Spleen (tissue), 11 donors: Measurements from ENCODE around the gene CLEC16A. TPM values are rescaled to one million over a fixed set of nuclear protein-coding genes. Genes with fewer than 3 reads are reported as not detected.

ENCODE experiments used
- DNase-seq: peaks from one replicate; pipeline ENCODE4 v3.0.0-alpha.2; 2020
- H3K27ac ChIP-seq, 8 donors: fragments of 200-600 bp; sonication (generic) in 7 of 8; 1 replicate in 4 of 8; 2 replicates in 4 of 8; pipeline versions ENCODE4 v1.5.0 to v1.8.0; 2016 to 2021; ENCODE audit warnings: inconsistent platforms in 4 of 8, mild to moderate bottlenecking in 4 of 8, moderate library complexity in 1 of 8
- H3K27me3 ChIP-seq, 7 donors: fragments of 200-600 bp; sonication (generic) in 6 of 7; replicated peaks in 1 of 7; 1 replicate in 4 of 7; 2 replicates in 3 of 7; pipeline versions ENCODE4 v1.5.0 to v1.8.0; 2016 to 2021; ENCODE audit warnings: inconsistent platforms in 3 of 7, mild to moderate bottlenecking in 1 of 7
- H3K36me3 ChIP-seq, 6 donors: fragments of 200-600 bp; sonication (generic) in 5 of 6; 1 replicate in 4 of 6; 2 replicates in 2 of 6; pipeline versions ENCODE4 v1.5.0 to v1.8.0; 2016 to 2021; ENCODE audit warnings: inconsistent platforms in 2 of 6
- H3K4me1 ChIP-seq, 6 donors: fragments of 200-600 bp; sonication (generic) in 5 of 6; 1 replicate in 3 of 6; 2 replicates in 3 of 6; pipeline versions ENCODE4 v1.5.0 to v1.8.0; 2016 to 2021; ENCODE audit warnings: inconsistent platforms in 3 of 6
- H3K4me3 ChIP-seq, 8 donors: fragments of 200-600 bp; sonication (generic) in 7 of 8; 1 replicate in 4 of 8; 2 replicates in 4 of 8; pipeline versions ENCODE4 v1.5.0 to v1.8.0; 2016 to 2021; ENCODE audit warnings: inconsistent platforms in 4 of 8, mild to moderate bottlenecking in 4 of 8, moderate library complexity in 2 of 8
- H3K9me3 ChIP-seq, 8 donors: fragments of 200-600 bp; sonication (generic) in 7 of 8; 1 replicate in 4 of 8; 2 replicates in 4 of 8; pipeline versions ENCODE4 v1.5.0 to v1.8.0; 2016 to 2021; ENCODE audit warnings: inconsistent platforms in 4 of 8
- POLR2A ChIP-seq, 3 donors: fragments of 450-650 bp; IDR thresholded peaks; one replicate each; pipeline ENCODE4 v1.5.1; 2017; ENCODE audit warnings: antibody characterized with exemption in 3 of 3, mild to moderate bottlenecking in 1 of 3
- POLR2AphosphoS5 ChIP-seq, 3 donors: sonication (generic); formaldehyde crosslinking; IDR thresholded peaks; one replicate each; pipeline ENCODE4 v1.5.1; 2017; ENCODE audit warnings: antibody characterized with exemption in 3 of 3
- WGBS, 5 donors: extraction: QIAGEN DNeasy Blood & Tissue Kit in 3 of 5; methylation state at CpG; one replicate each; pipeline versions ENCODE4 v1.1.5 to v1.1.7; 2013 to 2018; 5-methylcytosine and 5-hydroxymethylcytosine counted together
- intact Hi-C: fragments of 100-400 bp; cut with DNase I; formaldehyde crosslinking; loops from one replicate; pipeline ENCODE4 v1.15.0; 2023; ENCODE audit warnings: low total_unique reads
- polyA plus RNA-seq, 3 donors: library from polyadenylated mRNA; stranded (reverse); fragments of 200-250 nt; gene quantifications; one replicate each; pipeline ENCODE4 v1.2.1, GENCODE V29; 2013
- total RNA-seq, 7 donors: library from RNA; depleted of rRNA in 3 of 7; stranded (reverse); fragments of >200 nt in 3 of 7; fragmentation: NEBNext Ultra II Directional in 4 of 7; extraction: Animal tissue kit (Norgen Biotek cat#: 25700) in 4 of 7; gene quantifications; one replicate each; pipeline versions ENCODE4 v1.1.0 to v1.2.1, GENCODE V29; 2016 to 2021
- TF ChIP-seq, protein P1 (sequence below), 11 experiments: fragments of 200-600 bp in 7 of 11; fragments of 450-650 bp in 4 of 11; sonication (generic) in 4 of 11; IDR thresholded peaks in 8 of 11; conservative IDR thresholded peaks in 3 of 11; 1 replicate in 7 of 11; 2 replicates in 4 of 11; pipeline versions ENCODE4 v1.4.0 to v1.8.0; 2016 to 2021; ENCODE audit warnings: antibody characterized with exemption in 11 of 11, inconsistent platforms in 4 of 11, mild to moderate bottlenecking in 1 of 11
- donor health status: healthy with polysubstance abuse.
- donor health status: DM: no; HTN: no; CAD: no; lungs with moderate emphysema.
- donor health status: DM: no; HTN: no; CAD: no.
- donor health status: Bipolar disorder and iron deficiency.
- donor health status: healthy.
- donor health status: DM: no; HTN: no; CAD: no.
- donor health status: DM: yes; HTN: yes; CAD: no.

The CLEC16A gene
- total and polyA plus RNA-seq, 10 donors = 7.3 to 54.6 (median 35.1) TPM

DNA sequence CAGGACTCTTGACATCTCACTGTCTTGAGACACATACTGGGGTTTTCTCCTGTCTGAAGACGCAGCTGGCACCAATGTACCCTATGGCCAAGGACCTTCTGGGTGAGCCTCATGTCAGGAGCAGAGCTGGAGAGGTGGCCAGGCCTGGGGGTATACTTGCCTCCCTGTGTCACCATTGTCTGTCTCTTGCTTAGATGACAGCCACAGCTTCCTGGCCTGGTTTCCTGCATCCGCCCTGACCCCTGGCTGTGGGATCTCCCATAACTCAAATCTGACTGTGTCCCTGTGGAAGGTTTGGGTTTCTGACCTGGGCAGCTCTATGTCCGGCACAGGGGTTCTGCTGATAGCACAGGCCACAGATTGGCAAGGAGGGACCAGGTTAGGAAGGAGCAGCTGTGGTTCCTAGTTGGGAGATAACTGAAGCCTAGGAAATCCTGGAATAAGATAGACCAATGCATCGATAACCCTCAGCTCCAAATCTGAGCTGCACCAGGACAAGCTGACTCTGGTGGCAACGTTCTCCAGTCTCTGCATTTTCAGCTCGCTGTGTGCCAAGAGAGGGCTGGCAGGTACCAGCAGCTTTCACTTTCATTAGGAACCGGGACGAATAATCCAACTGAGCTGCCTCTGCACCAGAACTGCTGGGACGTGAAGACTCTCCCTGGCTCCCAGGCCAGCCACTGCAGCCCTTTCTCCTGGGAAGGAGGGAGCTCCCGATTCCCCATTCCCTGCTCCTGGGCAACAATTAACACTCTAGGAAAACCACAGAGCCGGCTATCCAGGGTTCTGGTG lies 7.1 kb upstream of the CLEC16A start:
- peak overlapping the region; percentile 46 to 92 (median 80) for H3K27ac ChIP-seq
- peaks cover 72 to 94% (median 89%) of the 10 kb centered on the region in 6 donors for H3K4me1 ChIP-seq
- H3K4me3 ChIP-seq = peak overlapping the region in 6 of 8 donors; percentile 3 to 93 (median 50)
- H3K27me3 ChIP-seq = no peaks in the 10 kb centered on the region
- WGBS, 5 donors = 23 to 35% (median 31%) methylated on average over 6 to 11 of the region's 11 CpGs
- DNase-seq = peak; percentile 74
- no peaks in the 10 kb centered on the region for H3K9me3 ChIP-seq
- TF ChIP-seq, protein P1, sequence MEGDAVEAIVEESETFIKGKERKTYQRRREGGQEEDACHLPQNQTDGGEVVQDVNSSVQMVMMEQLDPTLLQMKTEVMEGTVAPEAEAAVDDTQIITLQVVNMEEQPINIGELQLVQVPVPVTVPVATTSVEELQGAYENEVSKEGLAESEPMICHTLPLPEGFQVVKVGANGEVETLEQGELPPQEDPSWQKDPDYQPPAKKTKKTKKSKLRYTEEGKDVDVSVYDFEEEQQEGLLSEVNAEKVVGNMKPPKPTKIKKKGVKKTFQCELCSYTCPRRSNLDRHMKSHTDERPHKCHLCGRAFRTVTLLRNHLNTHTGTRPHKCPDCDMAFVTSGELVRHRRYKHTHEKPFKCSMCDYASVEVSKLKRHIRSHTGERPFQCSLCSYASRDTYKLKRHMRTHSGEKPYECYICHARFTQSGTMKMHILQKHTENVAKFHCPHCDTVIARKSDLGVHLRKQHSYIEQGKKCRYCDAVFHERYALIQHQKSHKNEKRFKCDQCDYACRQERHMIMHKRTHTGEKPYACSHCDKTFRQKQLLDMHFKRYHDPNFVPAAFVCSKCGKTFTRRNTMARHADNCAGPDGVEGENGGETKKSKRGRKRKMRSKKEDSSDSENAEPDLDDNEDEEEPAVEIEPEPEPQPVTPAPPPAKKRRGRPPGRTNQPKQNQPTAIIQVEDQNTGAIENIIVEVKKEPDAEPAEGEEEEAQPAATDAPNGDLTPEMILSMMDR (IDR thresholded peaks at IDR 0.05 in 8 of 11, conservative IDR thresholded peaks at IDR 0.05 in 3 of 11) = no peak
- no peak for TF ChIP-seq POLR2A (IDR thresholded peaks at IDR 0.05)
- peak in 2 of 3 donors; percentile 50 to 54 for TF ChIP-seq POLR2AphosphoS5 (IDR thresholded peaks at IDR 0.05)
- intact Hi-C loops = no loop called here
- H3K36me3 ChIP-seq = peaks cover 0 to 27% (median 2%) of the 10 kb centered on the region in 6 donors

DNA sequence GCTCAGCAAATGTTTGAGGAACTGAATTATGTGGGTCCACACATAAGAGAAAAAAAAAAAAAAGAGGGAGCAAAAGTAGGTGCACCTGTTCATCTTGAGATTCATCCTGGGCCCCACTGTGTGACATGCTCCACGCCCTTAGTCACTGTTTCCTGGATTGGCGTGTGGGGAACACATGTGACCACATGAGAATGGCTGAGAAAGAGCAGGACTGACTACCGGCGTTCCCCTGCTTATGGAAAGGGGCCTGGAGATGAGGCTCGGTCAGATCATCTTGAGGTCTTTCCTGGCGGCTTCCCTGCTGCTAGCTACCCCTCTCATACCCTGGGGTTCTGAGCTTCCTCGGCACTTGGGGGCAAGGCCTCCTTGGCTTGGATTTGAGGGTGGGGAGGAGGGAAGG lies 6.0 kb upstream of the CLEC16A start:
- intact Hi-C loops = no loop called here
- Histone ChIP-seq H3K9me3 (no peaks in the 10 kb centered on the region), H3K27me3 (no peaks in the 10 kb centered on the region), H3K4me1 (peaks cover 78 to 94% (median 92%) of the 10 kb centered on the region in 6 donors), H3K4me3 (peak overlapping the region in 3 of 8 donors; percentile 80 to 93 (median 92)), H3K36me3 (peaks cover 0 to 19% (median 2%) of the 10 kb centered on the region in 6 donors), H3K27ac (peak overlapping the region in 6 of 8 donors; percentile 46 to 92 (median 86))
- WGBS, 5 donors = 17 to 33% (median 20%) methylated on average over 4 to 7 of the region's 7 CpGs
- peak; percentile 39 for DNase-seq
- TF ChIP-seq, protein P1 (IDR thresholded peaks at IDR 0.05 in 8 of 11, conservative IDR thresholded peaks at IDR 0.05 in 3 of 11) = no peak
- TF ChIP-seq POLR2AphosphoS5 (IDR thresholded peaks at IDR 0.05) = peak; percentile 29 to 49 (median 44)
- TF ChIP-seq POLR2A (IDR thresholded peaks at IDR 0.05) = no peak

DNA sequence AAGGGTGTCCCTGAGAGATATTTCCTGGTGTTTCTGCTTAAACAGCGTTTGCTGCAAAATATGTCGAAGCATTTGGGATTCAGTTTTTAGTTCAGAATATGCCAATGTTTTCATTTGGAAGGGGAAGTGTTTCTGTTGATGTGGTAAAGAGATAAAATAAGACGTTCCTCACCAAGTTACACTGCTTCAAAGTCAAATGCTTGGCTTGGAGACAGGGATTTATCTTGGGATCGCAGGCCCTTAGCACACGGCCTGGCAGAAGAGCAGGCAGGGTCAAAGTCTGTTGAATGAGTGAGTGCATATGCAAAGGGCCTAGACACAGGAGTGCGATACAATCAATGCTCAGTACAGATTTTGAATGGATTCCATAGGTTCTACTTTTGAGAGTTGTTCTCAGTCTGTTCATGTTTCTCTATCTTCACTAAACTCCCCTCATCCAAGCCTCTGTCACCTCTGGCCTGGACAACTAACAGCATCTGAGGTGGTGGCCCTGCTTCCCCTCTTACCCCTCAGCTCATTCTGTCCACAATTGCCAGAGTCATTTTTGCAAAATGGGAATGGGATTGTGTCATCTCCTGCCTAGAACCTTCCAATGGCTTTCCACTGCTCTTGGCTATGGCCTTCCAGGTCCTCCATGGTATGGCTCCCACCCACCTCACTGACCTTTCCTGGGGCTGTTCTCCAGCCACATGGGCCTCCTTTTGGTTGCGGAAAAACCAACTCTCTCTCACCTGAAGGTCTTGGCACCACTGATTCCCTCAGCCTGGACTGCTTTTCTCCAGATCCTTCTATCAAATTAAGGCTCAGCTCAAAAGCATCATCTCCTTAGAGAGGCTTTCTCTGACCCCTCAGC lies 5.3 kb upstream of the CLEC16A start:
- H3K9me3 ChIP-seq = no peaks in the 10 kb centered on the region
- H3K27ac ChIP-seq = peak overlapping the region in 7 of 8 donors; percentile 10 to 92 (median 85)
- peaks cover 0 to 12% (median 0%) of the 10 kb centered on the region in 6 donors for H3K36me3 ChIP-seq
- H3K4me3 ChIP-seq = peak overlapping the region in 3 of 8 donors; percentile 80 to 93 (median 92)
- intact Hi-C loops = no loop called here
- DNase-seq = no peak
- H3K4me1 ChIP-seq = peaks cover 75 to 94% (median 92%) of the 10 kb centered on the region in 6 donors
- TF ChIP-seq POLR2AphosphoS5 (IDR thresholded peaks at IDR 0.05) = no peak
- TF ChIP-seq, protein P1 (IDR thresholded peaks at IDR 0.05 in 8 of 11, conservative IDR thresholded peaks at IDR 0.05 in 3 of 11) = no peak
- no peak for TF ChIP-seq POLR2A (IDR thresholded peaks at IDR 0.05)
- WGBS, 5 donors = 38 to 51% (median 45%) methylated on average over 7 of the region's 7 CpGs
- H3K27me3 ChIP-seq = no peaks in the 10 kb centered on the region
